CD14-positive monocyte (primary cell): ENCODE measurements around the gene CPNE4. TPM values are rescaled to one million over a fixed set of nuclear protein-coding genes. Genes with fewer than 3 reads are reported as not detected.

Experiments used
- DNase-seq, 3 donors: peaks; one replicate each; pipeline ENCODE4 v3.0.0-alpha.2; 2011 to 2022
- H2AFZ ChIP-seq: 2 replicates; pipeline ENCODE4 v1.6.0; 2012; ENCODE audit warnings: mild to moderate bottlenecking, low read depth, low read length, inconsistent platforms; ENCODE audit not compliant: insufficient read depth, poor library complexity, severe bottlenecking
- H3K27ac ChIP-seq, 2 donors: 1 replicate in 1 of 2; 2 replicates in 1 of 2; pipeline ENCODE4 v1.5.1; 2012 to 2013; ENCODE audit warnings: low read length in 2 of 2, control low read depth in 1 of 2, inconsistent platforms in 1 of 2, low read depth in 1 of 2, mild to moderate bottlenecking in 1 of 2
- H3K27me3 ChIP-seq, 2 donors: one replicate each; pipeline versions ENCODE4 v1.6.0 to v1.6.1; 2011 to 2013; ENCODE audit warnings: low read length in 2 of 2; ENCODE audit not compliant: control insufficient read depth in 2 of 2, insufficient read depth in 2 of 2
- H3K36me3 ChIP-seq, 2 donors: replicated peaks in 1 of 2; 1 replicate in 1 of 2; 2 replicates in 1 of 2; pipeline versions ENCODE4 v1.5.1 to v1.6.1; 2012 to 2013; ENCODE audit warnings: low read length in 2 of 2, control low read depth in 1 of 2, inconsistent platforms in 1 of 2, mild to moderate bottlenecking in 1 of 2; ENCODE audit not compliant: insufficient read depth in 2 of 2, control insufficient read depth in 1 of 2
- H3K4me1 ChIP-seq, 2 donors: 1 replicate in 1 of 2; 2 replicates in 1 of 2; pipeline versions ENCODE4 v1.5.1 to v1.6.1; 2012 to 2013; ENCODE audit warnings: low read length in 2 of 2, control low read depth in 1 of 2, inconsistent platforms in 1 of 2, mild to moderate bottlenecking in 1 of 2, moderate library complexity in 1 of 2; ENCODE audit not compliant: insufficient read depth in 2 of 2, control insufficient read depth in 1 of 2
- H3K4me2 ChIP-seq: replicated peaks from 2 replicates; pipeline ENCODE3; 2012; ENCODE audit warnings: low read length, moderate library complexity, mild to moderate bottlenecking; ENCODE audit not compliant: poor library complexity, severe bottlenecking; ENCODE audit errors: extremely low read depth
- H3K4me3 ChIP-seq, 3 experiments: fragments of 200-600 bp in 1 of 3; sonication (generic) in 1 of 3; replicated peaks in 1 of 3; 1 replicate in 2 of 3; 2 replicates in 1 of 3; pipeline ENCODE4 v1.5.1; 2011 to 2013; ENCODE audit warnings: low read length in 3 of 3, mild to moderate bottlenecking in 3 of 3, control low read depth in 2 of 3, low read depth in 2 of 3, inconsistent platforms in 1 of 3, moderate library complexity in 1 of 3
- H3K79me2 ChIP-seq: 2 replicates; pipeline ENCODE4 v1.6.0; 2012; ENCODE audit warnings: mild to moderate bottlenecking, control low read depth, inconsistent platforms, low read length, moderate library complexity; ENCODE audit not compliant: insufficient read depth
- H3K9ac ChIP-seq: 2 replicates; pipeline ENCODE4 v1.6.0; 2017; ENCODE audit warnings: low read length, mild to moderate bottlenecking; ENCODE audit not compliant: insufficient read depth, poor library complexity, severe bottlenecking
- H3K9me3 ChIP-seq, 2 donors: replicated peaks in 1 of 2; 1 replicate in 1 of 2; 2 replicates in 1 of 2; pipeline versions ENCODE4 v1.5.1 to v1.6.1; 2012 to 2013; ENCODE audit warnings: low read length in 2 of 2, control low read depth in 1 of 2; ENCODE audit not compliant: control insufficient read depth in 1 of 2, insufficient read depth in 1 of 2
- H4K20me1 ChIP-seq: 2 replicates; pipeline ENCODE4 v1.6.0; 2012; ENCODE audit warnings: mild to moderate bottlenecking, low read length, control low read depth, moderate library complexity; ENCODE audit not compliant: insufficient read depth
- H3K27ac Mint-ChIP-seq, 7 donors: one replicate each; pipeline ENCODE4 v1.8.0; 2020; ENCODE audit warnings: mild to moderate bottlenecking in 7 of 7, mixed read lengths in 7 of 7, moderate library complexity in 6 of 7, inconsistent platforms in 2 of 7
- H3K27me3 Mint-ChIP-seq, 3 donors: one replicate each; pipeline ENCODE4 v1.8.0; 2021 to 2022; ENCODE audit warnings: low read depth in 3 of 3, mild to moderate bottlenecking in 3 of 3, mixed read lengths in 3 of 3, moderate library complexity in 3 of 3, inconsistent platforms in 1 of 3
- H3K36me3 Mint-ChIP-seq, 2 donors: one replicate each; pipeline ENCODE4 v1.8.0; 2020; ENCODE audit warnings: mixed read lengths in 2 of 2, inconsistent platforms in 1 of 2, mild to moderate bottlenecking in 1 of 2
- H3K4me1 Mint-ChIP-seq: one replicate; pipeline ENCODE4 v1.8.0; 2020; ENCODE audit warnings: mild to moderate bottlenecking, mixed read lengths
- H3K4me3 Mint-ChIP-seq, 2 donors: one replicate each; pipeline ENCODE4 v1.8.0; 2020; ENCODE audit warnings: mild to moderate bottlenecking in 2 of 2, mixed read lengths in 2 of 2, moderate library complexity in 1 of 2
- H3K9me3 Mint-ChIP-seq, 7 donors: one replicate each; pipeline ENCODE4 v1.8.0; 2020 to 2022; ENCODE audit warnings: mixed read lengths in 7 of 7, mild to moderate bottlenecking in 6 of 7, moderate library complexity in 6 of 7, inconsistent platforms in 2 of 7
- WGBS: methylation state at CpG from one replicate; pipeline ENCODE4 v1.1.5; 2013; ENCODE audit warnings: missing lambda C conversion rate; ENCODE audit not compliant: insufficient coverage; 5-methylcytosine and 5-hydroxymethylcytosine counted together
- intact Hi-C, 2 donors: fragments of 100-400 bp; cut with micrococcal nuclease; formaldehyde crosslinking; loops; one replicate each; pipeline versions ENCODE4 v1.15.0 to v1.15.1; 2023
- polyA plus RNA-seq, 3 donors: library from polyadenylated mRNA; depleted of rRNA in 1 of 3; unstranded in 2 of 3; stranded (reverse) in 1 of 3; fragments of 300-500 nt in 2 of 3; fragments of >200 nt in 1 of 3; fragmentation: Illumina TruSeq in 2 of 3; gene quantifications; 1 replicate in 2 of 3; 2 replicates in 1 of 3; pipeline ENCODE4 v1.2.3, GENCODE V29; 2012 to 2021
- TF ChIP-seq, protein P1 (sequence below): fragments of 200-600 bp; IDR thresholded peaks from one replicate; pipeline ENCODE4 v1.8.0; 2022; ENCODE audit warnings: antibody characterized with exemption, mild to moderate bottlenecking

CPNE4 gene
- polyA plus RNA-seq, 3 donors, result not detected

GRCh38 chr3:131655070-131655690 is 379.6 kb downstream of the CPNE4 start:
- no peaks in the 10 kb centered on the region for H3K27me3 ChIP-seq
- Mint-ChIP-seq H3K9me3 (peaks cover 0 to 7% (median 0%) of the 10 kb centered on the region in 7 donors), H3K27me3 (peaks cover under 1 to 3% (median 1%) of the 10 kb centered on the region in 3 donors), H3K4me1 (no peaks in the 10 kb centered on the region), H3K4me3 (no peak overlapping the region), H3K36me3 (no peaks in the 10 kb centered on the region), H3K27ac (no peak overlapping the region)
- no peak for DNase-seq
- H3K79me2 ChIP-seq, result no peaks in the 10 kb centered on the region
- no peak overlapping the region for H2AFZ ChIP-seq
- TF ChIP-seq, protein P1, sequence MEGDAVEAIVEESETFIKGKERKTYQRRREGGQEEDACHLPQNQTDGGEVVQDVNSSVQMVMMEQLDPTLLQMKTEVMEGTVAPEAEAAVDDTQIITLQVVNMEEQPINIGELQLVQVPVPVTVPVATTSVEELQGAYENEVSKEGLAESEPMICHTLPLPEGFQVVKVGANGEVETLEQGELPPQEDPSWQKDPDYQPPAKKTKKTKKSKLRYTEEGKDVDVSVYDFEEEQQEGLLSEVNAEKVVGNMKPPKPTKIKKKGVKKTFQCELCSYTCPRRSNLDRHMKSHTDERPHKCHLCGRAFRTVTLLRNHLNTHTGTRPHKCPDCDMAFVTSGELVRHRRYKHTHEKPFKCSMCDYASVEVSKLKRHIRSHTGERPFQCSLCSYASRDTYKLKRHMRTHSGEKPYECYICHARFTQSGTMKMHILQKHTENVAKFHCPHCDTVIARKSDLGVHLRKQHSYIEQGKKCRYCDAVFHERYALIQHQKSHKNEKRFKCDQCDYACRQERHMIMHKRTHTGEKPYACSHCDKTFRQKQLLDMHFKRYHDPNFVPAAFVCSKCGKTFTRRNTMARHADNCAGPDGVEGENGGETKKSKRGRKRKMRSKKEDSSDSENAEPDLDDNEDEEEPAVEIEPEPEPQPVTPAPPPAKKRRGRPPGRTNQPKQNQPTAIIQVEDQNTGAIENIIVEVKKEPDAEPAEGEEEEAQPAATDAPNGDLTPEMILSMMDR, result no peak
- intact Hi-C loops, result no loop called here
- no peak overlapping the region for H3K9ac ChIP-seq
- H3K4me1 ChIP-seq, result no peaks in the 10 kb centered on the region
- H3K9me3 ChIP-seq, result no peaks in the 10 kb centered on the region
- H3K36me3 ChIP-seq, result no peaks in the 10 kb centered on the region
- no peak overlapping the region for H3K4me2 ChIP-seq
- H4K20me1 ChIP-seq, result no peaks in the 10 kb centered on the region
- H3K27ac ChIP-seq, result no peak overlapping the region
- WGBS, result 93% methylated on average over 3 of the region's 7 CpGs
- H3K4me3 ChIP-seq, result no peak overlapping the region

GRCh38 chr3:131645638-131646037 is 389.2 kb downstream of the CPNE4 start:
- H3K4me1 ChIP-seq, result no peaks in the 10 kb centered on the region
- TF ChIP-seq, protein P1, result no peak
- no peak overlapping the region for H3K27ac Mint-ChIP-seq
- H3K9me3 Mint-ChIP-seq, result peaks cover 0 to 6% (median 0%) of the 10 kb centered on the region in 7 donors
- H3K79me2 ChIP-seq, result no peaks in the 10 kb centered on the region
- no peaks in the 10 kb centered on the region for H3K27me3 ChIP-seq
- no peaks in the 10 kb centered on the region for H3K9me3 ChIP-seq
- H3K4me1 Mint-ChIP-seq, result no peaks in the 10 kb centered on the region
- H2AFZ ChIP-seq, result no peak overlapping the region
- H3K27ac ChIP-seq, result no peak overlapping the region
- no peaks in the 10 kb centered on the region for H3K36me3 Mint-ChIP-seq
- no peak overlapping the region for H3K4me3 ChIP-seq
- no peak overlapping the region for H3K9ac ChIP-seq
- DNase-seq, result no peak
- intact Hi-C loops, result no loop called here
- no peak overlapping the region for H3K4me2 ChIP-seq
- peaks cover 0 to 4% (median 1%) of the 10 kb centered on the region in 3 donors for H3K27me3 Mint-ChIP-seq
- no peaks in the 10 kb centered on the region for H4K20me1 ChIP-seq
- no peak overlapping the region for H3K4me3 Mint-ChIP-seq
- H3K36me3 ChIP-seq, result no peaks in the 10 kb centered on the region
